GM21619 (cell line): Measurements from ENCODE around the gene SPATA17.

Experiments
- ATAC-seq: cut with Tn5 transposase; IDR thresholded peaks from one replicate; pipeline ENCODE4 v1.9.1; 2021; ENCODE audit not compliant: unreplicated experiment

SPATA17 gene

GRCh38 chr1:217910203-217910602, 279.1 kb downstream of the SPATA17 start:
- no peak for ATAC-seq

- no peak for ATAC-seq
Observed at GRCh38 chr1:217910791-217911320, 279.7 kb downstream of the SPATA17 start.

GRCh38 chr1:217911908-217912307, 280.8 kb downstream of the SPATA17 start:
- no peak for ATAC-seq

GRCh38 chr1:217917281-217917887, 286.2 kb downstream of the SPATA17 start:
- ATAC-seq = no peak

GRCh38 chr1:217919683-217920388, 288.7 kb downstream of the SPATA17 start:
- ATAC-seq = no peak
